OCI-LY3 (cell line): ENCODE results near the gene NDUFA1.
"Not testable (repeated sequence)": the region's sequence is repeated elsewhere in the genome, so short reads cannot be mapped to it uniquely, and the experiment has no call there.

ENCODE experiments used
- H2AFZ ChIP-seq: fragments of 200-600, 300-600 bp; shearing (Covaris generic); 2 replicates; pipeline ENCODE4 v1.6.0; 2014; ENCODE audit warnings: antibody characterized with exemption, low read depth, low read length
- H3K27ac ChIP-seq: fragments of 200-600, 300-600 bp; sonication (generic); 2 replicates; pipeline ENCODE4 v1.5.1; 2014; ENCODE audit warnings: mild to moderate bottlenecking, low read length, moderate library complexity, mixed read lengths
- H3K27me3 ChIP-seq: fragments of 200-600, 300-600 bp; sonication (generic); 2 replicates; pipeline ENCODE4 v1.6.1; 2014; ENCODE audit warnings: low read depth, low read length, mixed read lengths
- H3K36me3 ChIP-seq: fragments of 200-600, 300-600 bp; sonication (generic); replicated peaks from 2 replicates; pipeline ENCODE3; 2014; ENCODE audit warnings: low read depth, low read length, mixed read lengths
- H3K4me1 ChIP-seq: fragments of 300-600, 200-600 bp; sonication (generic); 2 replicates; pipeline ENCODE4 v1.6.1; 2014; ENCODE audit warnings: low read length, mixed read lengths
- H3K4me2 ChIP-seq: fragments of 200-600, 300-600 bp; sonication (generic); 2 replicates; pipeline ENCODE4 v1.6.1; 2014; ENCODE audit warnings: low read length, mixed read lengths
- H3K4me3 ChIP-seq: fragments of 300-600, 200-600 bp; sonication (generic); 2 replicates; pipeline ENCODE4 v1.5.1; 2014; ENCODE audit warnings: antibody characterized with exemption, mild to moderate bottlenecking, low read length, moderate library complexity
- H3K79me2 ChIP-seq: fragments of 300-600, 200-600 bp; shearing (Covaris generic); 2 replicates; pipeline ENCODE4 v1.6.1; 2014; ENCODE audit warnings: mild to moderate bottlenecking, low read length, mixed read lengths
- H3K9ac ChIP-seq: fragments of 300-600, 200-600 bp; shearing (Covaris generic); 2 replicates; pipeline ENCODE4 v1.6.0; 2014; ENCODE audit warnings: mild to moderate bottlenecking, low read length, moderate library complexity
- H3K9me3 ChIP-seq: fragments of 200-600, 300-600 bp; shearing (Covaris generic); 2 replicates; pipeline ENCODE4 v1.6.1; 2014; ENCODE audit warnings: low read length, mixed read lengths; ENCODE audit not compliant: insufficient read depth
- H4K20me1 ChIP-seq: fragments of 200-600, 300-600 bp; sonication (generic); 2 replicates; pipeline ENCODE4 v1.6.1; 2016; ENCODE audit warnings: low read length, mixed read lengths; ENCODE audit not compliant: insufficient read depth
- EZH2phosphoT487 ChIP-seq: fragments of 200-600 bp; shearing (Covaris generic); IDR thresholded peaks from 2 replicates; pipeline ENCODE4 v1.6.1; 2018; ENCODE audit warnings: antibody characterized with exemption, mixed run types, low read depth
- TF ChIP-seq, protein P1 (sequence below): fragments of 200-600, 300-600 bp; sonication (generic); IDR thresholded peaks from 2 replicates; pipeline ENCODE4 v1.5.1; 2014; ENCODE audit warnings: antibody characterized with exemption, low read length, low read depth

Gene NDUFA1

DNA sequence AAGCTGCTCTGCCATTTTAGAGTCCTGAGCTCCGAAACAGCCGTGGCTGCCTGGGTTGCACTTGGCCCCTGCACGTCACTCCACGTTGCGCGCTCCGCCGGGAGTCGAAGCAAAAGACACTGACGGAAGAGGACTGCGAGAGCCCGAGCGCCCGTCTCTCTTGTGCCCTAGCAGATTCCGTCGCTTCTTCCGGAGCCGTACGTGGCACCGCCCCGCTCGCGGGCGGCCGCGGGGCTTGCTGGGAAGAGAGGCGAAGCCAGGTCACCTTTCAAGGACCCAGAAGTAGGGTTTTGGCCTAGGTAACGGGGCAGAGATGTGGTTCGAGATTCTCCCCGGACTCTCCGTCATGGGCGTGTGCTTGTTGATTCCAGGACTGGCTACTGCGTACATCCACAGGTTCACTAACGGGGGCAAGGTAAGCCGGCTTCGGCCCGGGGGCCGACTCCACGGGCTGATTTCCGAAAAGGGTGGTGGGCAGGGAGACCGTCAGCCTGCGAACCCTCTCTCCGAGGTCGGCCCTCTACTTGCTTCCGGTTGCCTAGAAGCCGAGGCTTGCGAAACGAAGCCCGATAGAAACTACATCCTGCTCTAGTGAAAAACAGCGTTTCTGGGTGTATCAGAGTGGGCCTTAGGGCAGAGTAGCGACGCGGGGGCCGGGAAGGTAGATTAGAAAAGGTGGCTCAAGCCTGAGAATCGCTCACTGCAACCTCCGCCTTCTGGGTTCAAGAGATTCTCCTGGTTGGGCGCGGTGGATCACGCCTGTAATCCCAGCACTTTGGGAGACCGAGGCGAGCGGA, at the start of gene NDUFA1, which contains the start of gene RNF113A:
TSS of gene NDUFA1 (plus strand) at position 234 of the 797 bp plus-strand sequence. CDS start at position 314, 80 bp downstream.
TSS of gene RNF113A (minus strand) at position 135 of the 797 bp plus-strand sequence. CDS start at position 15, 120 bp downstream.
- peak within 1 kb of the TSS; percentile 98 for H3K9ac ChIP-seq
- H3K4me2 ChIP-seq: peak within 1 kb of the TSS; percentile 85
- H2AFZ ChIP-seq: peak within 1 kb of the TSS; percentile 64
- no peaks in the 10 kb centered on the region for H4K20me1 ChIP-seq
- H3K4me3 ChIP-seq: peak within 1 kb of the TSS; percentile 99
- peaks cover 6% of the 10 kb centered on the region for H3K36me3 ChIP-seq
- no peaks in the 10 kb centered on the region for H3K9me3 ChIP-seq
- no peaks in the 10 kb centered on the region for H3K27me3 ChIP-seq
- no peak for TF ChIP-seq EZH2phosphoT487
- TF ChIP-seq, protein P1, sequence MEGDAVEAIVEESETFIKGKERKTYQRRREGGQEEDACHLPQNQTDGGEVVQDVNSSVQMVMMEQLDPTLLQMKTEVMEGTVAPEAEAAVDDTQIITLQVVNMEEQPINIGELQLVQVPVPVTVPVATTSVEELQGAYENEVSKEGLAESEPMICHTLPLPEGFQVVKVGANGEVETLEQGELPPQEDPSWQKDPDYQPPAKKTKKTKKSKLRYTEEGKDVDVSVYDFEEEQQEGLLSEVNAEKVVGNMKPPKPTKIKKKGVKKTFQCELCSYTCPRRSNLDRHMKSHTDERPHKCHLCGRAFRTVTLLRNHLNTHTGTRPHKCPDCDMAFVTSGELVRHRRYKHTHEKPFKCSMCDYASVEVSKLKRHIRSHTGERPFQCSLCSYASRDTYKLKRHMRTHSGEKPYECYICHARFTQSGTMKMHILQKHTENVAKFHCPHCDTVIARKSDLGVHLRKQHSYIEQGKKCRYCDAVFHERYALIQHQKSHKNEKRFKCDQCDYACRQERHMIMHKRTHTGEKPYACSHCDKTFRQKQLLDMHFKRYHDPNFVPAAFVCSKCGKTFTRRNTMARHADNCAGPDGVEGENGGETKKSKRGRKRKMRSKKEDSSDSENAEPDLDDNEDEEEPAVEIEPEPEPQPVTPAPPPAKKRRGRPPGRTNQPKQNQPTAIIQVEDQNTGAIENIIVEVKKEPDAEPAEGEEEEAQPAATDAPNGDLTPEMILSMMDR: no peak
- peaks cover 53% of the 10 kb centered on the region for H3K79me2 ChIP-seq
- peaks cover 6% of the 10 kb centered on the region; the same call in 1 of the 2 replicates for H3K4me1 ChIP-seq
- H3K27ac ChIP-seq: peak within 1 kb of the TSS; percentile 91

DNA sequence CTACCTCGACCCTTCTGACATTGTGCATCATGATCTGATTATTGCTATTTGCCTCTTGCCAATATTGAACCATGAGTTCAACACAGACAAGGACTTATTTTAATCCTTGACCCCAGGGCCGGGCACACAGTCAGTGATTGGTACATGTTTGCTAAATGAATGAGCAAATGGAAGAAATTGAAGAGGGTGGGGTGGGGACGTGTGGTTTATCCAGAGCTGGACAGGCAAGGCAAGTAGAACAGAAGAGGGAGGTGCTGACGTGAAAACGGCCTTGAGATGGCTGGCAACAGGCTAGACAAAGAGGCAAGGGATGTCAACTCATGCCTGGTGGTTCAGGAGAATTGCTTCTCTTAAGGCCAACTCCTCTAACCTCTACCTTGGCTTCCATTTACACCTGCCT, 47.4 kb upstream of the NDUFA1 start:
- not testable (repeated sequence) for H3K27me3 ChIP-seq, H2AFZ ChIP-seq, H3K9ac ChIP-seq, H3K4me1 ChIP-seq, H3K4me2 ChIP-seq, H3K36me3 ChIP-seq, H3K79me2 ChIP-seq, H4K20me1 ChIP-seq, H3K4me3 ChIP-seq, H3K9me3 ChIP-seq, H3K27ac ChIP-seq

DNA sequence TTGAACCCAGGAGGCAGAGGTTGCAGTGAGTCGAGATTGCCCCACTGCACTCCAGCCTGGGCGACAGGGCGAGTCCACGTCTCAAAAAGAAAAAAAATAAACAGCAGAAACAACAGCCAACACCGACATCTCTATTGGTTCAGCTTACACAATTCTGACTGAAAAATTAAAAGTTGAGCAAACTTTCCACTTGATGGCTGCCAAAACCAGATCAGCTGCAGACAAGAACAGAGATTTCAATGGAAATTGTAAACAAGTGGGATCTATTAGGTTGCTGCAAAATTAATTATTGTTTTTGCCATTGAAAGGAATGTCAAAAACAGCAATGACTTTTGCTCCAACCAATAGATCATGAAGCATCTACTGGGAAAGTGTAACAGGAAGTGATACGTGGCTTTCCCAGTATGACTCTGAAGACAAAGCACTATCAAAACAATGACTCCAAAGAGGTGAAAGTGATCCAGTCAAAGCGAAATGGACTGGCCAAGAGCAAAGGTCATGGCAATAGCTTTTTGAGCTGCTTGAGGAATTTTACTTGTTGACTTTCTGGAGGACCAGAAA, 45.2 kb upstream of the NDUFA1 start:
- TF ChIP-seq EZH2phosphoT487: no peak
- TF ChIP-seq, protein P1: no peak
- Histone ChIP-seq H4K20me1 (no peaks in the 10 kb centered on the region), H3K79me2 (no peaks in the 10 kb centered on the region), H3K4me3 (no peak overlapping the region), H3K9me3 (no peaks in the 10 kb centered on the region), H3K4me1 (peaks cover 10% of the 10 kb centered on the region), H3K9ac (no peak overlapping the region), H3K27me3 (no peaks in the 10 kb centered on the region), H2AFZ (no peak overlapping the region), H3K4me2 (no peak overlapping the region), H3K27ac (no peak overlapping the region), H3K36me3 (no peaks in the 10 kb centered on the region)

DNA sequence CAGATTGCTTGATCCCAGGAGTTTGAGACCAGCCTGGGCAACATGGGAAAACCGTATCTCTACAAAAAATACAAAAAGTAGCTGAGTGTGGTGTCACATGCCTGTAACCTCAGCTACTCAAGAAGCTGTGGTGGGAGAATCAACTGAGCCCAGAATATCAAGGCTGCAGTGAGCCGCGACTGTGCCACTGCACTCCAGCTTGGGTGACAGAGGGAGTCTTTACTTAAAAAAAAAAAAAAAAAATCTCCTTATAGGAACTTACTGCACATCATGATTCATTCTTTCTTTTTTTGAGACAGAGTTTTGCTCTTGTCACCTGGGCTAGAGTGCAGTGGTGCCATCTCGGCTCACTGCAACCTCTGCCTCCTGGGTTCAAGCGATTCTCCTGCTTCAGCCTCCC, 43.2 kb upstream of the NDUFA1 start:
- Histone ChIP-seq H3K79me2 (no peaks in the 10 kb centered on the region), H3K4me3 (no peak overlapping the region), H3K27me3 (no peaks in the 10 kb centered on the region), H3K9ac (no peak overlapping the region), H4K20me1 (no peaks in the 10 kb centered on the region), H2AFZ (no peak overlapping the region), H3K36me3 (peaks cover 4% of the 10 kb centered on the region), H3K4me1 (peaks cover 10% of the 10 kb centered on the region), H3K27ac (no peak overlapping the region), H3K9me3 (no peaks in the 10 kb centered on the region), H3K4me2 (no peak overlapping the region)
- TF ChIP-seq, protein P1: no peak
- no peak for TF ChIP-seq EZH2phosphoT487
